ENCODE measurements around the gene NEBL.

The NEBL gene

DNA sequence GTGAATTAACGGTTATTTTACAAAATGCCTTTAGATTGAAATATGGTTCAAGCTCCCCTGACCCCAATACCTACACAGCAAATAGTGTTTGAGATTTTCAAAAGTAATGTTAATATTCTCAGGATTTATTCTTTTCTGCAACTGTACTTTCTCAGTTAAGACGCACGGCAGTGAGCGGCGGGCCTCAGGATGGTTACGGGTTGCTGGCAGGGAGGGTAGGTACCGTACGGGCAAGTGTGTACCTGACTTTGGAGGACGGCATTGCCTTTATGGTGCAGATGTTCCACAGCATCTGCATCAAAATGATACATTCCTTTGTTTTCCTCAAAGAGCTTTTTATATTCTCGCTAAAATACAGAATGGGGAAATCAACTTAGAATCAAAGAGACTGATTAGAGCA is 44.8 kb downstream of the NEBL start:
- ChIA-PET CTCF (interaction anchor here (0.6 to 0.7 kb wide), 2 partner anchors 173 to 1173 kb away, joined by 3 to 5 read pairs; no protein-coding TSS in a partner anchor), POLR2A (no interaction called here)
- no peaks in the 10 kb centered on the region for H3K4me1 ChIP-seq (ENCODE audit: control insufficient read depth, insufficient read depth, low read length)
- H3K36me3 ChIP-seq (ENCODE audit: control insufficient read depth in 2 of 2, insufficient read depth in 1 of 2, low read length in 2 of 2), result peaks cover 0 to 4% of the 10 kb centered on the region in 2 experiments; a peak in 2 of 3 replicates
- no peak overlapping the region for H3K27ac ChIP-seq (ENCODE audit: extremely low read depth, low read depth, low read length)
- H3K4me3 ChIP-seq (ENCODE audit: low read depth, low read length), result no peak overlapping the region
- TF ChIP-seq, protein P1, sequence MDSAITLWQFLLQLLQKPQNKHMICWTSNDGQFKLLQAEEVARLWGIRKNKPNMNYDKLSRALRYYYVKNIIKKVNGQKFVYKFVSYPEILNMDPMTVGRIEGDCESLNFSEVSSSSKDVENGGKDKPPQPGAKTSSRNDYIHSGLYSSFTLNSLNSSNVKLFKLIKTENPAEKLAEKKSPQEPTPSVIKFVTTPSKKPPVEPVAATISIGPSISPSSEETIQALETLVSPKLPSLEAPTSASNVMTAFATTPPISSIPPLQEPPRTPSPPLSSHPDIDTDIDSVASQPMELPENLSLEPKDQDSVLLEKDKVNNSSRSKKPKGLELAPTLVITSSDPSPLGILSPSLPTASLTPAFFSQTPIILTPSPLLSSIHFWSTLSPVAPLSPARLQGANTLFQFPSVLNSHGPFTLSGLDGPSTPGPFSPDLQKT (IDR thresholded peaks at IDR 0.05; ENCODE audit: borderline replicate concordance, low read depth, low read length), result no peak
- TF ChIP-seq ZNF239 (tag by site-specific recombination; IDR thresholded peaks at IDR 0.05) (no peak), GLI2 (tag by site-specific recombination; IDR thresholded peaks at IDR 0.05; ENCODE audit: borderline replicate concordance, low read depth) (no peak), ZNF404 (tag by site-specific recombination; IDR thresholded peaks at IDR 0.05) (no peak), ZNF747 (tag by site-specific recombination; IDR thresholded peaks at IDR 0.05) (no peak), ZFP41 (tag by site-specific recombination; IDR thresholded peaks at IDR 0.05; ENCODE audit: borderline replicate concordance) (no peak), ZNF248 (tag by site-specific recombination; IDR thresholded peaks at IDR 0.05) (no peak), SALL2 (tag by site-specific recombination; IDR thresholded peaks at IDR 0.05; ENCODE audit: borderline replicate concordance) (no peak), ZSCAN16 (tag by site-specific recombination; IDR thresholded peaks at IDR 0.05) (no peak), ZNF561 (tag by site-specific recombination; IDR thresholded peaks at IDR 0.05; ENCODE audit: borderline replicate concordance) (no peak), ZNF140 (tag by site-specific recombination; IDR thresholded peaks at IDR 0.05) (no peak), ZNF174 (tag by site-specific recombination; IDR thresholded peaks at IDR 0.05) (no peak), ZNF610 (tag by site-specific recombination; IDR thresholded peaks at IDR 0.05; ENCODE audit: borderline replicate concordance) (no peak), KLF10 (tag by site-specific recombination; IDR thresholded peaks at IDR 0.05) (no peak), BCL11A (tag by site-specific recombination; IDR thresholded peaks at IDR 0.05; ENCODE audit: low read depth) (no peak)
- no peaks in the 10 kb centered on the region; the same call in 1 of the 2 replicates for H3K9me3 ChIP-seq (ENCODE audit: control insufficient read depth, insufficient read depth, low read depth, low read length)

DNA sequence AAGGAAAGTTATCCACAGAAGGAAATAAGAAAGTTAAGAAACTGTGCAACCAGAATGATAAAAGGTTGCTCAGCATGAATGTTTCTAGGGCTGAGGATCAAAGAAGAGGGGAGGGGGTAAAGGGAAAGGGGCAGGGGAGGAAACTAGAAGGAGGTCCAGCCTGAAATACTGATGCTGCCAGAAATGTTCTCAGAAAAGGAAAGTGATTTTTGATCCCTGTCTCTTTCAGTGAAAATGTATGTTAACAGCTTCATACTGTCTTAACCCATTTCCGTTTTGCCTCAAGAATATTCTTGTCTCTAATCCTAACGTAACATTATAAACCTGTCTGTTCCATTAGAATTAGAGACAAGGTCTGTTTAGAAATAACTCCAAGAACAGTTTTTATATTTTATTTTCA is 49.6 kb downstream of the NEBL start:
- Histone ChIP-seq H3K4me1 (ENCODE audit: control insufficient read depth, insufficient read depth, low read length) (no peaks in the 10 kb centered on the region), H3K9me3 (ENCODE audit: control insufficient read depth, insufficient read depth, low read depth, low read length) (no peaks in the 10 kb centered on the region; the same call in 1 of the 2 replicates), H3K4me3 (ENCODE audit: low read depth, low read length) (no peak overlapping the region), H3K27ac (ENCODE audit: extremely low read depth, low read depth, low read length) (no peak overlapping the region), H3K36me3 (ENCODE audit: control insufficient read depth in 2 of 2, insufficient read depth in 1 of 2, low read length in 2 of 2) (peaks cover 0 to 4% of the 10 kb centered on the region in 2 experiments; a peak in 1 of 3 replicates)
- ChIA-PET POLR2A (no interaction called here), CTCF (no interaction called here)
- TF ChIP-seq, protein P2, sequence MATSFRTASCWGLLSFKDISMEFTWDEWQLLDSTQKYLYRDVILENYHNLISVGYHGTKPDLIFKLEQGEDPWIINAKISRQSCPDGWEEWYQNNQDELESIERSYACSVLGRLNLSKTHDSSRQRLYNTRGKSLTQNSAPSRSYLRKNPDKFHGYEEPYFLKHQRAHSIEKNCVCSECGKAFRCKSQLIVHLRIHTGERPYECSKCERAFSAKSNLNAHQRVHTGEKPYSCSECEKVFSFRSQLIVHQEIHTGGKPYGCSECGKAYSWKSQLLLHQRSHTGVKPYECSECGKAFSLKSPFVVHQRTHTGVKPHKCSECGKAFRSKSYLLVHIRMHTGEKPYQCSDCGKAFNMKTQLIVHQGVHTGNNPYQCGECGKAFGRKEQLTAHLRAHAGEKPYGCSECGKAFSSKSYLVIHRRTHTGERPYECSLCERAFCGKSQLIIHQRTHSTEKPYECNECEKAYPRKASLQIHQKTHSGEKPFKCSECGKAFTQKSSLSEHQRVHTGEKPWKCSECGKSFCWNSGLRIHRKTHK (tag by site-specific recombination; IDR thresholded peaks at IDR 0.05), result no peak
- TF ChIP-seq TCF7L2 (IDR thresholded peaks at IDR 0.05; ENCODE audit: borderline replicate concordance, low read depth, low read length) (no peak), ZNF626 (tag by site-specific recombination; IDR thresholded peaks at IDR 0.05) (no peak)

DNA sequence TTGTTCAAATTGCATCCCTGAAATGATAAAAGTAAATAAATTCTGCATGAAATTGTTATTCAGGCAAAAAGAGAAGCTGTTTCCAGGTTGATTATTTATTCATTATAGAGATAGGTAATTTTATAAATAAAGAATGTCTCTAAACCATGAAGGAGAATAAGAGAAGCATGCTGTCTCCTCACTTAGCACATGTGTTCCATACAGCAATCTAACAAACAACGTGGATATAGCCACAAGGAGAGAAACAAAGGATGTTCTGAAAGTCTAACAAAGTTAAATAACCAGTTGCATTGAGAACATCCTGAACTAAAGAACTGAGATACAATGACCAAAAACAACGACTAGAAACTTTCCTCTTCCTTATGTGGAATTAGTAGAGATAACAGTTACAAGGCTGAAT is 50.8 kb downstream of the NEBL start:
- H3K4me3 ChIP-seq (ENCODE audit: low read depth, low read length), result no peak overlapping the region
- no peaks in the 10 kb centered on the region for H3K4me1 ChIP-seq (ENCODE audit: control insufficient read depth, insufficient read depth, low read length)
- H3K36me3 ChIP-seq (ENCODE audit: control insufficient read depth in 2 of 2, insufficient read depth in 1 of 2, low read length in 2 of 2), result peaks cover 0 to 4% of the 10 kb centered on the region in 2 experiments; a peak in 1 of 3 replicates
- H3K9me3 ChIP-seq (ENCODE audit: control insufficient read depth, insufficient read depth, low read depth, low read length), result no peaks in the 10 kb centered on the region; the same call in 1 of the 2 replicates
- CTCF ChIA-PET, result no interaction called here
- no peak overlapping the region for H3K27ac ChIP-seq (ENCODE audit: extremely low read depth, low read depth, low read length)
- POLR2A ChIA-PET, result no interaction called here
- TF ChIP-seq ZNF426 (tag by site-specific recombination; IDR thresholded peaks at IDR 0.05) (no peak), GLI4 (tag by site-specific recombination; IDR thresholded peaks at IDR 0.05) (no peak), GFI1B (tag by site-specific recombination; IDR thresholded peaks at IDR 0.05) (no peak), SP7 (tag by site-specific recombination; IDR thresholded peaks at IDR 0.05) (no peak), ZNF140 (tag by site-specific recombination; IDR thresholded peaks at IDR 0.05) (no peak), ZNF221 (tag by site-specific recombination; IDR thresholded peaks at IDR 0.05; ENCODE audit: borderline replicate concordance) (no peak), ZNF792 (tag by site-specific recombination; IDR thresholded peaks at IDR 0.05) (no peak), ZNF223 (tag by site-specific recombination; IDR thresholded peaks at IDR 0.05) (no peak), ZEB2 (tag by site-specific recombination; IDR thresholded peaks at IDR 0.05) (no peak), ZNF184 (tag by site-specific recombination; IDR thresholded peaks at IDR 0.05) (no peak), ZNF670 (tag by site-specific recombination; IDR thresholded peaks at IDR 0.05; ENCODE audit: low read depth) (no peak)
- TF ChIP-seq, protein P2 (tag by site-specific recombination; IDR thresholded peaks at IDR 0.05), result no peak
- TF ChIP-seq, protein P3, sequence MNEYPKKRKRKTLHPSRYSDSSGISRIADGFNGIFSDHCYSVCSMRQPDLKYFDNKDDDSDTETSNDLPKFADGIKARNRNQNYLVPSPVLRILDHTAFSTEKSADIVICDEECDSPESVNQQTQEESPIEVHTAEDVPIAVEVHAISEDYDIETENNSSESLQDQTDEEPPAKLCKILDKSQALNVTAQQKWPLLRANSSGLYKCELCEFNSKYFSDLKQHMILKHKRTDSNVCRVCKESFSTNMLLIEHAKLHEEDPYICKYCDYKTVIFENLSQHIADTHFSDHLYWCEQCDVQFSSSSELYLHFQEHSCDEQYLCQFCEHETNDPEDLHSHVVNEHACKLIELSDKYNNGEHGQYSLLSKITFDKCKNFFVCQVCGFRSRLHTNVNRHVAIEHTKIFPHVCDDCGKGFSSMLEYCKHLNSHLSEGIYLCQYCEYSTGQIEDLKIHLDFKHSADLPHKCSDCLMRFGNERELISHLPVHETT (tag by site-specific recombination; IDR thresholded peaks at IDR 0.05), result no peak

All from HEK293 (cell line).